Brain microvascular endothelial cell (primary cell): ENCODE results near the gene PHF1.

Experiments used
- DNase-seq: peaks from one replicate; pipeline ENCODE4 v3.0.0-alpha.2; 2020
- H3K27ac ChIP-seq: fragments of 250-450 bp; sonication (Bioruptor Pico); 2 replicates; pipeline ENCODE4 v1.5.1; 2020; ENCODE audit warnings: mild to moderate bottlenecking, moderate library complexity
- H3K27me3 ChIP-seq: fragments of 250-450 bp; sonication (Bioruptor Pico); replicated peaks from 2 replicates; pipeline ENCODE4 v1.5.1; 2020; ENCODE audit warnings: mild to moderate bottlenecking
- H3K36me3 ChIP-seq: fragments of 250-450 bp; sonication (Bioruptor Pico); replicated peaks from 2 replicates; pipeline ENCODE4 v1.5.1; 2020; ENCODE audit warnings: mild to moderate bottlenecking
- H3K4me3 ChIP-seq: 2 replicates; pipeline ENCODE4 v1.5.1; 2011; ENCODE audit warnings: low read depth, mild to moderate bottlenecking, control low read depth, low read length, moderate library complexity
- in situ Hi-C: cut with HindIII; loops from 2 replicates; pipeline ENCODE4 v1.10.0; 2017; ENCODE audit warnings: low sequenced_read_pairs, low pct_ligation_motif_present
- TF ChIP-seq, protein P1 (sequence below): IDR thresholded peaks from 2 replicates; pipeline ENCODE4 v1.5.1; 2011; ENCODE audit warnings: low read depth, mild to moderate bottlenecking, moderate library complexity, low read length, control low read depth, inconsistent platforms; ENCODE audit errors: missing control alignments

Gene PHF1

DNA sequence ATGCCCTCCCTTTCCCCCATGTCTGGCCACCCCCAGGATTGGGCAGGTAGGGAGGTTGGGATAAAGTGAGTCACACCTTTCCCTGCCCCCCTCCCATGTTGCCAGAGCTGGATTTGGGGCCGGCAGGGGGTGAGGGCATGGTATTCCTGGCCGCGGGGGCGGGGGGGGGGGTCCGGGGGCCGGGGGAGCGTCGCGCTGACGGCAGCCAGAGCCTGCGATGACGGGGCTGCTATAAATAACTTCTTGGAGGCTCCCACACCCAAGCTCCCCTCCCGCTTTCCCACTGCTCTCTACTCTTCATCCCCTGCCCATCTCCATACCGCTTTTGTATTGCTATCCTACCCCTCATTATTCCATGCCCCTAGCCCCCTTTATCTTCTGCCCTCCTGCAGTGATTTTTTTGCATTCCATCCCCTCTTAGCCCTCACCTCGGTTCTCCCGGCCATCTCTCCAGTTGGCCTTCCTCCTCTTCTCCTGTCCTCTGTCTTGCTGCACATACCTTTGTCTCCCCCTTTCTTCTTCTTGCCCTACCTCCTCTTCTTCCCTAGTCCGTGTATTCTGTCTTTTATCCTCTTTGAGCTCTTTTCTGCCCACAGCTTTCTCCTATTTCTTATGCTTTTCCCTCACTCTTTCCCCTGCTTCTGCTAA lies 22.9 kb downstream of the PHF1 start:
- in situ Hi-C loops: no loop called here
- TF ChIP-seq, protein P1, sequence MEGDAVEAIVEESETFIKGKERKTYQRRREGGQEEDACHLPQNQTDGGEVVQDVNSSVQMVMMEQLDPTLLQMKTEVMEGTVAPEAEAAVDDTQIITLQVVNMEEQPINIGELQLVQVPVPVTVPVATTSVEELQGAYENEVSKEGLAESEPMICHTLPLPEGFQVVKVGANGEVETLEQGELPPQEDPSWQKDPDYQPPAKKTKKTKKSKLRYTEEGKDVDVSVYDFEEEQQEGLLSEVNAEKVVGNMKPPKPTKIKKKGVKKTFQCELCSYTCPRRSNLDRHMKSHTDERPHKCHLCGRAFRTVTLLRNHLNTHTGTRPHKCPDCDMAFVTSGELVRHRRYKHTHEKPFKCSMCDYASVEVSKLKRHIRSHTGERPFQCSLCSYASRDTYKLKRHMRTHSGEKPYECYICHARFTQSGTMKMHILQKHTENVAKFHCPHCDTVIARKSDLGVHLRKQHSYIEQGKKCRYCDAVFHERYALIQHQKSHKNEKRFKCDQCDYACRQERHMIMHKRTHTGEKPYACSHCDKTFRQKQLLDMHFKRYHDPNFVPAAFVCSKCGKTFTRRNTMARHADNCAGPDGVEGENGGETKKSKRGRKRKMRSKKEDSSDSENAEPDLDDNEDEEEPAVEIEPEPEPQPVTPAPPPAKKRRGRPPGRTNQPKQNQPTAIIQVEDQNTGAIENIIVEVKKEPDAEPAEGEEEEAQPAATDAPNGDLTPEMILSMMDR: no peak
- DNase-seq: no peak
- Histone ChIP-seq H3K4me3 (no peak overlapping the region), H3K36me3 (peaks cover 26% of the 10 kb centered on the region), H3K27me3 (no peaks in the 10 kb centered on the region), H3K27ac (no peak overlapping the region)

DNA sequence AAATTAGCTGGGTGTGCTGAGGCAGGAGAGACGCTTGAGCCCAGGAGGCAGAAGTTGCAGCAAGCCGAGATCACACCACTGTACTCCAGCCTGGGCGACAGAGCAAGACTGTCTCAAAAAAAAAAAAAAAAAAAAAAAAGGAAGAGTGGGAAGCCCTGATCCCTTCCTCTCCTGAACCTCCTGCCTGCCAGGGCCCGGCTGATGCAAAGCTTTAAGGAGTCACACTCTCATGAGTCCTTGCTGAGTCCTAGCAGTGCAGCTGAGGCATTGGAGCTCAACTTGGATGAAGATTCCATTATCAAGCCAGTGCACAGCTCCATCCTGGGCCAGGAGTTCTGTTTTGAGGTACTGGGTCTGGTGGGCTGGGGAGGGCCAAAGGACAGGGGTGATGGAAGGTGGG lies 24.1 kb downstream of the PHF1 start:
- Histone ChIP-seq H3K27ac (no peak overlapping the region), H3K36me3 (peaks cover 28% of the 10 kb centered on the region), H3K27me3 (no peaks in the 10 kb centered on the region), H3K4me3 (no peak overlapping the region)
- in situ Hi-C loops: no loop called here
- DNase-seq: no peak
- TF ChIP-seq, protein P1: no peak

DNA sequence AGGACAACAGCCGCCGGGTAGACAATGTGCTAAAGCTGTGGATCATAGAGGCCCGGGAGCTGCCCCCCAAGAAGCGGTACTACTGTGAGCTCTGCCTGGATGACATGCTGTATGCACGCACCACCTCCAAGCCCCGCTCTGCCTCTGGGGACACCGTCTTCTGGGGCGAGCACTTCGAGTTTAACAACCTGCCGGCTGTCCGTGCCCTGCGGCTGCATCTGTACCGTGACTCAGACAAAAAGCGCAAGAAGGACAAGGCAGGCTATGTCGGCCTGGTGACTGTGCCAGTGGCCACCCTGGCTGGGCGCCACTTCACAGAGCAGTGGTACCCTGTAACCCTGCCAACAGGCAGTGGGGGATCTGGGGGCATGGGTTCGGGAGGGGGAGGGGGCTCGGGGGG lies 26.9 kb downstream of the PHF1 start:
- DNase-seq: no peak
- H3K36me3 ChIP-seq: peaks cover 42% of the 10 kb centered on the region

DNA sequence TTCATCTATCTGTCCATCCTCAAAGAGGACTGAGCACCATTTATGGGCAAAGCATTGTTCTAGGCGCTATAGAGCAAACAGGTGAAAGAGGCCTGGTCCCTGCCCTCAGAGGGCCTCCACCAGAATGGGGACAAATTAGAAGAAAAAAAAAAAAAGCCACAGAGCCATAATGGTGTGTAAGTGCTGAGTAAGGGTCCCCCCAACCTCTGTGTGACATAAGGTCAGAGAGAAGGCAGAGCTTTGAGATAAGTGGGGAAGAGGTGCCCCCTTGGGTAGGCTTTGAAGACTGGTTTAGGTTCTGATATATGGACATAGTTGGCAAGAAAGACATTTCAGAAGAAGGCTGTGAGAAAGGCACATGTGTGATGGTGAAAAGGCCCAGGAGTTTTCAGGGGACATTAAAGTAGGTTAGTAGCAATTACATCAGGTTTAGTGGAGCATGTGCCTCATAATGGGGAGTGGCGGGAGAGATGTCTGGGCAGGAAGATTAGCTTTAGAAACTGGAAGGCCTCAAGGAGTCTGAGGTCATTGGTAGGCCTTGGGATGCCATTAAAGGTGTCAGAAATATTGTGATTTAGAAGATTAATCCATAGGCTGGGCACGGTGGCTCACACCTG lies 28.3 kb downstream of the PHF1 start:
- in situ Hi-C loops: no loop called here
- Histone ChIP-seq H3K27me3 (no peaks in the 10 kb centered on the region), H3K4me3 (no peak overlapping the region), H3K27ac (no peak overlapping the region), H3K36me3 (peaks cover 48% of the 10 kb centered on the region)
- TF ChIP-seq, protein P1: no peak
- DNase-seq: no peak

More for the DNA sequence above, 26.9 kb downstream of the PHF1 start:
- H3K27me3 ChIP-seq: no peaks in the 10 kb centered on the region
- in situ Hi-C loops: no loop called here
- TF ChIP-seq, protein P1: no peak
- no peak overlapping the region for H3K4me3 ChIP-seq
- no peak overlapping the region for H3K27ac ChIP-seq

DNA sequence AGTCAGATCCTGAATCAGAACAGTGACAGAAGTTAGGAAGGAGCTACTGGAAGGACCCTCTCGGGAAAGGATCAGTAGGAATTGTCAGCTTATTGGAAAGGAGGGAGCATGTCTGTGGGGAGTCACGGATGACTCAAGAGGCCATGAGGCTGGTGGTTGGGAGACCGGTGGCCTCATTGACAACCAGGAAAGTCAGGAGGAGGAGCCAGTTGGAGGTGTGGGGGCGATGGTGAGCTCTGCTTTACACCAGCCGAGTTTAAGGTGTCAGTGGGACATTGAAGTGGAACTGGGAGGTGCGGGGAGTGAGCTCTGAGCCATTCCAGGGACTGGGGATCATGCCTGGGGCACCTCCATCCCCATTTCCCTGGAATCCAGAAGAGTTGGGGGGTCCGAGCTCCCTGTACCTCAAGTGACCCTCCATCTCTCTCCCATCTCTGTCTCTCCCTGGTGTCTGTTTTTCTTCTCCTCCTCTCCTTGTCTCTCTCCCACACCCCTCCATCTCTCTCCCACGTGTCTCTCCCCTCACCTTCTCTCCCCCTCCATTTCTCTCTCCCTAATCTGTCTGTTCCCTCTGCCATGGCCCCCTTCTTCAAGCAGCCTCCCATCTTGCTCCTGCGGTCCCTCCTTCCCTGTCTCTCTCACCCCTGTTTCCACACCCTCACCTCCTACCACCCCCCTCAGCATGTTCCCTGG lies 29.3 kb downstream of the PHF1 start:
- no peak for DNase-seq
- in situ Hi-C loops: no loop called here
- no peaks in the 10 kb centered on the region for H3K27me3 ChIP-seq
- H3K36me3 ChIP-seq: peaks cover 48% of the 10 kb centered on the region
- H3K27ac ChIP-seq: no peak overlapping the region
- no peak overlapping the region for H3K4me3 ChIP-seq
- TF ChIP-seq, protein P1: no peak
